Activated gamma-delta T cell treated with Interleukin-2 at 50 U/mL for 16 hours (primary cell): ENCODE data around the gene PRKCG.
A peak's percentile ranks its signal among the peaks of the same experiment; 100 is the strongest.
"Not testable (repeated sequence)": the region's sequence is repeated elsewhere in the genome, so short reads cannot be mapped to it uniquely, and the experiment has no call there.

Experiments used
- DNase-seq: peaks from one replicate; pipeline ENCODE4 v3.0.0-alpha.2; 2020

The PRKCG gene

DNA sequence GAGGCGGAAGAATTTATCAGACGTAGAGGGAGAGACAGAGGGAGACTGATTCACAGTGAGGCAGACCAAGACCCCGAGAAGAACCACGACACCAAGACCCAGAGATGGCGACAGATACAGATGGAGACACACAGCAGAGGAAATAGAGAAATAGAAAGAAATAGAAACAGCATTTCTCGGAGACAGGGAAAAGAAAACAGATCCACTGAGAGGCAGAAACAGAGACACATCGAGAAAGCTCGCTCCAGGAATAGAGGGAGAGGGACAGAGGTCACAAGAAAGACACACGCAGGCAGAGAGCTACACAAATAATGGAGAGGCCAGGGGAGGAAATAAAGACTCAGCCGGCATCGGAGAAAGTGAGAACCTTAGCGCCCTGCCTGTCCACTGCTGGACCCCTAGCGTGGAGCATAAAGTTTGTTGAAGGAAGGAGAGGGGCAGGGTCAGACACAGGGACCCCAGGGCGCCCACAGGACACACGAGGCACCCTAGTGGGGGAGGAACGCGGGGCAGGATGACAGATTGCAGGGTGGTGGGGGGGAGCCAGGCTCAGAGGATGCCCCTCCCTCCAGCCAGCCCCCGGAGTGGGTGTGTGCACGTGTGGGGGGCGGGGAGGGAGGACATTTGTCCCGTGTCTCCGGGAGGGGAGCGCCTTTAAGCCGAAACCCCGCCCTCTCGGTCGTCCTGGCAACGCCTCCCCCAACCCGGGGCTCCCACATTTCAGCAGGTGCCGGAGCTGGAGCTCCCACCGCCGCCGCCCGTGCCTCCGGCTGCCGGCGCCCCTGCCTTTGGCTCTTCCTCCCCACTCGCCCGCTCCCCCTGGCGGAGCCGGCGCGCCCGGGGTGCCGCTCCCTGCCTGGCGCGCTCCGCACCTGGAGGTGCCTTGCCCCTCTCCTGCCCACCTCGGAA lies at the start of gene PRKCG:
Gene PRKCG, plus strand, starts transcription at position 716 of the 909 bp plus-strand sequence. CDS start 298 bp downstream, outside the sequence.
- DNase-seq: peak; percentile 62

DNA sequence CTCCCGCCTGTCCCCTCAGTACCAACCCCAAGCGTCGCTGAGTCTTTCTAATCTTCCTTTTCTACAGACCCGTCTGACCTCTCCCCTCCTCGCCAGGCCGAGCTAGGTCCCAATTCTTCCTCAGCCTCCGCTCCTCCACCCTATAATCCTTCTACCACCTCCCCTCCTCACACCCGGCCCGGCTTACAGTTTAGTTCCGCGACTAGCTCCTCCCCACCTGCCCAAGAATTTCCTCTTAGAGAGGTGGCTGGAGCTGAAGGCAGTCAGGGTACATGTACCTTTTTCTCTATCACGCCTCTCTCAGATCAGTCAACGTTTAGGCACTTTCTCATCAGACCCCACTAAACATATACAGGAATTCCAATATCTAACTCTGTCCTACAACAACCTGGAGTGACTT lies 49.1 kb upstream of the PRKCG start:
- not testable (repeated sequence) for DNase-seq

DNA sequence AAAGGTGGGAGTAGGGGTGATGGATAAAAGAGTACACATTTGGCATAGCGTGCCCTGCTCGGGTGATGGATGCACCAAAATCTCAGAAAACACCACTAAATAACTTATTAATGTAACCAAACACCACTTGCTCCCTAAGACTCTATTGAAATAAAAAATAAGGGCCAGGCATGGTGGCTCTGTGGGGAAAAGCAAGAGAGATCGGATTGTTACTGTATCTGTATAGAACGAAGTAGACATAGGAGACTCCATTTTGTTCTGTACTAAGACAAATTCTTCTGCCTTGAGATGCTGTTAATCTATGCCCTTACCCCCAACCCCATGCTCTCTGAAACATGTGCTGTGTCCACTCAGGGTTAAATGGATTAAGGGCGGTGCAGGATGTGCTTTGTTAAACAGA lies 43.6 kb upstream of the PRKCG start:
- DNase-seq: not testable (repeated sequence)

DNA sequence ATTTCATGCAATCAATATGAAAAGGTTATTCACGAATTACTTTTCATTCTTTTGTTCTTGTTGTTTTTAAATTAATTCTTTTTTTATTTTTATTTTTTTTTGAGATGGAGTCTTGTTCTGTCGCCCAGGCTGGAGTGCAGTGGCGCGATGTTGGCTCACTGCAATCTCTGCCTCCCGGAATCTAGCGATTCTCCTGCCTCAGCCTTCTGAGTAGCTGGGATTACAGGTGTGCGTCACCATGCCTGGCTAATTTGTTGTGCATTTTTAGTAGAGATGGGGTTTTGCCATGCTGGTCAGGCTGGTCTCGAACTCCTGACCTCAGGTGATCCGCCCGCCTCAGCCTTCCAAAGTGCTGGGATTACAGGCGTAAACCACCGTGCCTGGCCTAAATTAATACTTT lies 41.8 kb upstream of the PRKCG start:
- DNase-seq: not testable (repeated sequence)

DNA sequence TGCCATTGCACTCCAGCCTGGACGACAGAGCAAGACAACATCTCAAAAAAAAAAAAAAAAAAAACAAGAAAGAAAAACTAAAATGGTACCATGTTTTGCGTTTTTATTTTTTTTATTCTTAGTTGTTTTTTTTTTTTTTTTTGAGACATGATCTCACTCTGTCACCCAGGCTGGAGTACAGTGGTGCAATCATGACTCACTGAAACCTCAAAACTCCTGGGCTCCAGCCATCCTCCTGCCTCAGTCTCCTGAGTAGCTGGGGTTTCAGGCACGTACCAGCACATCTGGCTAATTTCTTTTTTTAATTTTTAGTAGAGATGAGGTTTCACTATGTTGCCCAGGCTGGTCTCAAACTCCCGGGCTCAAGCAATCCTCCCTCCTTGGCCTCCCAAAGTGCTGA lies 41.1 kb upstream of the PRKCG start:
- not testable (repeated sequence) for DNase-seq

DNA sequence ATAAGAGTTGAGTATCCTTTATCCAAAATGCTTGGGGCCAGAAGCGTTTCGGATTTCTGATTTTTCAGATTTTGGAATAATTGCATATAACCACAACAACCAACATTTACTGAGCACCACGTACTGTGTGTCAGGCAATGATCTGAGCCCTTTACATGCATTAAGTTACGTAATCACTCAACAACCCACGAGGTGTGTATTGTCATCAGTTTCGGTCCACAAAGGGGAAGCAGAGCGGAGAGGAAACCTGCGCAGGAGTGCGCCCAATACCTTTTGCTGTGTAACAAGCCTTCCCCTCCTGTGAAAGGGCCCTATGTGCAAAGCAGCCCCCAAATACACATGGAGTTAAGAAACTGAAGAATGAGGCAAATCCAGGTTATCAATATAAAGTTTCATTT lies 37.1 kb upstream of the PRKCG start:
- no peak for DNase-seq

DNA sequence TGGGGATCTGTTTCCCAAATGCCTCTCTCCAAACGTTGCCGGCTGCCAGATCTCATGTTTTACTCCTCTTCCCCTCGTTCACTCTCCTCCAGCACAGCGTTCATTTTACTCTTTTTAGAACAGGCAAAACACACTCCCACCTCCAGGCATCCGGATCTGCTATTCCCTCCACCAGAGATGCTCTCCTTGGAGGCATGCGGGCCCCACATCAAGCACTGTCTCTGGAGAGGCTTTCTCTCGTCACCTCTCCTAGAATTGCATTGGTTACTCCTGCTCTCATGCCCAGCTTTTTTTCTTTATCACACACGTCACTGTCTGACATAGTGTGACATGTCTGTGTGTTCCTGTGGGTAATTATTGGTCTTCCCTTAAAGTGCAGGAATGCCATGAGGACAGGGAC lies 34.4 kb upstream of the PRKCG start:
- DNase-seq: no peak

DNA sequence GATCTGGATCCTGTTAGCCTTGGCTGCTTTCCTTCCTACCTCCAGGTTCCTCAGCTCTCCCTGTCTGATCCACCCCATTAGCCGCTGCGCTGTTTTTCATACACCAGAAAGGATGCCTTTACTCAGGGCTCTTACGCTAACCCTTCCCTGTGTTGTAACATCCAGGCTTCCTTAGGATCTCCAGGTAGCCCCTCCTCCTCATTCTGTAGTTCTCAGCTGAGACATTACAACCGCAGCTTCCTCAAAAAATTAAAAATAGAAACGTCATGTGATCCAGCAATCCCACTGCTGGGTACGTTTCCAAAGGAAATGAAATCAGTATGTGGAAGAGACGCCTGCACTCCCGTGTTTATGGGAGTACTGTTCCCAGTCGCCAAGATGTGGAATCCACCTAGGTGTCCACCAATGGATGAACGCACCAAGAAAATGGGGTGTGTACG lies 32.7 kb upstream of the PRKCG start:
- DNase-seq: no peak

DNA sequence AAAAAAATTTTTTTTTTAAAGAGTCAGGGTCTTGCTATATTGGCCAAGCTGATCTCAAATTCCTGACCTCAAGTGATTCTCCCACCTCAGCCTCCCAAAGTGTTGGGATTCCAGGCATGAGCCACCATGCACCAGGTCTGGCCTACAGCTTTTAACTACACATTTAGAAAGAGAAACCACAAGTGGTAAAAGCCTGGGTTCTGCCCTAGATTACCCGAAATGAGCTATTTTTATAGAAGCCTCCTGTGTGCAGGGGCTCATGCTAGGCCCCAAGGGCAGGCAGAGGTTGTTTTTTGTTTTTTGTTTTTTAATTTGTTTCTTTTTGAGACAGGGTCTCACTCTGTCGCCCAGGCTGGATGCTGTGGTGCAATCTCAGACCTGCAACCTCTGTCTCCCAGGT lies 28.3 kb upstream of the PRKCG start:
- DNase-seq: no peak

DNA sequence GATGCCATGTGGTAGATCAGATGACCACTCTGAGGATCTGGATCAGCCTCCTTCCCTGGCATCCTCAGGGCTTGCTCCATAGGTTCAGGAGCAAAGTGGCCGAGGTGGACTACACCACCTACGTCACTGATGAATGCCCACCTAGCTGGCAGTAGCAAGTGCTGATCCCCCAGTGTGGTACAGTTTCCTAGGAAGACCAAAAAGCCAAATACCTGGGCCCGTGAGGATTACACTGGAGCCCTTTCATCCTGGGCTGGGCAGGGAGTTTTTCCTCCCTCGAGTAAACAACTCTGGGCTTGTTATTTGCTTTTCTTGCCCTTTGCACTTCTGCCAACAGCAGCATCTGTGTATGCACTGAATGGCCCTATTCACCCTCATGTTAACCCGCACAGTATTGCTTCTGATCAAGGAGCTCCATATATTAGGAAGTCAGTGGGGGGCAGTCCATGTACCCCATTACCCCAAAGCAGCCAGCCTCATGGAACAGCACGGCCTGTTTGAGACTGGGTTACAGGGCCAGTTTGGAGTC lies 17.6 kb upstream of the PRKCG start:
- no peak for DNase-seq

DNA sequence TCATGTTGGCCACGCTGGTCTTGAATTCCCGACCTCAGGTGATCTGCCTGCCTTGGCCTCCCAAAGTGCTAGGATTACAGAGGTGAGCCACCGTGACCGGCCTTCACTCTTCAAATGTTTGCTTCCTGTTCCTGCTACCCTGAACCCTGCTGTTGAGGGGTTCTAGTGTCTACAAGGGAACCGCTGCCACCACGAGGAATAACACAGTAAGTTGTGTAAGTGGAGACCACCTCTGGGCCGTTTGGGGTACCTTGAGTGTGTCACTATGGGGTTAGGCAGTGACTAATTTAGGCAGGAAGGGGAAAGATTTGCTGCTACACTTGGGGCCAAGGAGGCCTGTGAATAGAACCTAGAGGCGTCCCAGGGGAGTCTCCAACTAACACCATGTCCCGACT lies 16.5 kb upstream of the PRKCG start:
- no peak for DNase-seq

DNA sequence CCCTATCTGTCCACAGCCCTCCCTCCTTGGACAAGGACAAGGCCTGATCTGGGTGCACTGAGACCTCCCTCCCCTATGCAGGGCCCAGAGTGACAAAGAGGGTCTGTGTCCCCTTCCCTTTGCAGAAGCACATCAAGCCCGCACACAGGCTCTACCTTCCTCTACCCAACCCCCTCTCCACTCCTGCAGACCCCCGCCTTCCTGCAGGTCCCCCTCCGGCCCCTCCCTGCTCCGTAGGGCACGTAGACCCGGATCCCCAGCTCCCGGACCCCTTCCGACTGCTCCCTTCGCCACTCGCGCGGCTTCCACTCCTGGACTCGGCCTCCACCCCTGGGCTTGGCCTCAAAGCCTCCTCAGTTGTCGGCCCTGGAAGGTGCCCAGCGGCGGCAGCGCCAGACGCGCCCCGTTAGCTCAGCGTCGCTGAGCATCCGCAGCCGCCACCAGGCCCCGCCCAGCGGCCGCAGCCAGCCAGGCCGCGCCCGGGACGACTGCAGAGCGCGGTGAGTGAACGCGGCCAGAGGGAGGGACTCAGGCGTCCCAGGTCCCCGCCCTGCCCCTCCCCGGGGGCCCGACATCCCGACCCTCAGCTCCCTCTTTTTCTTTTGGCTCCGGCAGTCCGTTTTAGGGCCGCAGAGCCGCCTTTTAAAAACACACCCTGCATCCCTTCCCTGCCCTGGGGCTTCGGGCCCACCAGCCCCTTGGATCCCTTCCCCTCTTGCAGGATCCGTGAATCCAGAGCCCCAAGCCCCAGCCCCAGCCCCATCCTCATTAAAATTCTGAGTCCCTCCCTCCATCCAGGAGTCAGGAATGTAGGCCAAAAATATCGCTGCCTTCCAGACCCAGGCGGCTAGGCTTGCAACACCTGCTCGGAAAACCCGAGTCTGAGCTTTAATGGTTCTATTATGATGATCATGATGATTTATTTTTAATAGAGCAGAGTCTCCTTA lies 15.8 kb upstream of the PRKCG start:
- peak; percentile 62 for DNase-seq

DNA sequence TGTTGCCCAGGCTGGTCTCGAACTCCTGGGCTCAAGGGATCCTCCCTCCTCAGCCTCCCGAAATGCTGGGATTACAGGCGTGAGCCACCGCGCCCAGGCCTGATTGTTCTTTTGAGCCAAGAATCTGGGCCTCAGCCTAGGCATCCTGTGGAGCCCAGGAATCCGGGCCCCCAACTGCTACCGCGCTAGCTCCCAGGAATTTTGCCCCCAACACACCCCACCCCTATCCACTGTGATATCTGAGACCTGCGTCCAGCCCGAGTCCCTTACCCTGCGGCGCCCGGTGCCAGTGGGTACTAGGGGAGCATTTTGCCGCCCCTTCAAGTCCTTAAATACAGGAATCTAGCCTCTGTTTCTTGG lies 15.2 kb upstream of the PRKCG start:
- DNase-seq: no peak

DNA sequence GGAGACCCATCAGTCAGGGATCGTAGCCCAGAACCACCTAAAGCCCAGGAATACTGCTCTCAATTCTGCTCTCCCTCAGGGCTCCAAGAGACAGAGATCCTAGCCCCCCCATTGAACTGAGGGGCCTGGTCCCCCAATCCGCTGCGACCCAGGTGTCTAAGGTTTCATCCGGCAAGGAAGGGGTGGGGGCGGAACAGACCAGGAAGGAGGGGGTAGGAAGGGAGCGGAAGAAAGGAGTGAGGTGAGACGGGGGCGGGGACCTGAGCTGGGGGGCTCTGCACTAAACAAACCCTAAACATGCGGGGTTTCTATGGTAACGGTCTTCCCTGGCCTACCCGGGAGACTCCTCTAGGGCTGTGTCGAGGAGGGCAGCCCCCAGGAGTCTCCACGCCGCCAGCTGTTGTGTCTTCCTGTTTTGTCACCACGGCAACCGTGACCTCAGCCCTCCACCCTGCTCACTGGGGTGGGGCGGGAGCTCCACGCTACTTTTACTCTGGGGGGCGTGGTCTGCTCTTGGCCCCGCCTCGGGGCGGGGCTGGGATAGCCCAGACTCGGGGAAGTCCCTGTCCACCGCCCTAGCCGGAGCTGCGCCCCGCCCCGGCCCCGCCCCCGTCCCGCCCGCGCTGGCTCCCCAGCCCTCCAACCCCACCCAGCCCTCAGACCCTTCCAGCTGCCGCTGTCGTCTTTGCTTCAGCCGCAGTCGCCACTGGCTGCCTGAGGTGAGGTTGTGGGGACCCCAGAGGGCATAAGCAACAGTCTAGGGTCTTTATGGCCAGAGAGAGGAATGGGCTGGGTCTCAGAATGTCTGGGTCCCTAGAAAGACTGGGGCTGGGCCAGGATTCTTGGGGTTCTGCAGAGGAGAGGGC lies 14.5 kb upstream of the PRKCG start, which contains the start of gene MYADM:
Gene MYADM, plus strand, starts transcription at position 659 of the 866 bp plus-strand sequence. CDS start 5,647 bp downstream, outside the sequence.
- peak; percentile 100 for DNase-seq

DNA sequence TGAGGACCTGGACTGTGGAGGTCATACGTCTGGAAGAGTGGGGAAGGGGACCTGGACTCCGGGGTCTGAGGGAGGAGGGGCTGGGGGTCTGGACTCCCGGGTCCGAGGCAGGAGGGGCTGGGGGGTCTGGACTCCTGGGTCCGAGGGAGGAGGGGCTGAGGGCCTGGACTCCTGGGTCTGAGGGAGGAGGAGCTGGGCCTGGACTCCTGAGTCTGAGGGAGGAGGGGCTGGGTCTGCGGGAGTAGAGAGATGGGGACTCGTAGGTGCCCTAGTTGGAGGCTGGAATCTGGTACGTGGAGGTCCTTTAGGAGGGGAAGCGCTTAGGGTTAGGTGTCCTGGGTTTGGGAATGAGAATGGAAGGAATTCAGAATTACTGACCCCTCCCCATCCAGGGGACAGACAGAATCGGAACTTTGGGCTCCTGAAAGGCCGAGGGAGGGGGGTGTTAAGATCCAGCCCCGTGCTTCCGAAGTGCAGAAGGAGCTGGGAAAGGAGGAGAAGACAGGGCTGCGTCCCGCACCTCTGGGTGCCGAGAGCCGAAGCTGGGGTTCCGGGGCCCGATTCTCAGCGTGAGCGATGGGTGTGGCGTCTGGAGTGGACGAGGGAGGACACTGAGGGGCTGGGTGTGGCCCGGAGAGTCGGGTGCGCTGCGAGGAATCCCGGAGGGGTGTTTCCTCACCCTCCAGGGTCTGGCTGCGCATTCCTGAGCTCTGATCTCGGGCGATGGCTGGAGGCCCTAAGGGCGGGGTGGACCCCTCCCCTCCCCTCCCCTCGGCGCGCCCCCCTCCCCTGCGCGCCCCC lies 13.7 kb upstream of the PRKCG start:
- peak; percentile 28 for DNase-seq

DNA sequence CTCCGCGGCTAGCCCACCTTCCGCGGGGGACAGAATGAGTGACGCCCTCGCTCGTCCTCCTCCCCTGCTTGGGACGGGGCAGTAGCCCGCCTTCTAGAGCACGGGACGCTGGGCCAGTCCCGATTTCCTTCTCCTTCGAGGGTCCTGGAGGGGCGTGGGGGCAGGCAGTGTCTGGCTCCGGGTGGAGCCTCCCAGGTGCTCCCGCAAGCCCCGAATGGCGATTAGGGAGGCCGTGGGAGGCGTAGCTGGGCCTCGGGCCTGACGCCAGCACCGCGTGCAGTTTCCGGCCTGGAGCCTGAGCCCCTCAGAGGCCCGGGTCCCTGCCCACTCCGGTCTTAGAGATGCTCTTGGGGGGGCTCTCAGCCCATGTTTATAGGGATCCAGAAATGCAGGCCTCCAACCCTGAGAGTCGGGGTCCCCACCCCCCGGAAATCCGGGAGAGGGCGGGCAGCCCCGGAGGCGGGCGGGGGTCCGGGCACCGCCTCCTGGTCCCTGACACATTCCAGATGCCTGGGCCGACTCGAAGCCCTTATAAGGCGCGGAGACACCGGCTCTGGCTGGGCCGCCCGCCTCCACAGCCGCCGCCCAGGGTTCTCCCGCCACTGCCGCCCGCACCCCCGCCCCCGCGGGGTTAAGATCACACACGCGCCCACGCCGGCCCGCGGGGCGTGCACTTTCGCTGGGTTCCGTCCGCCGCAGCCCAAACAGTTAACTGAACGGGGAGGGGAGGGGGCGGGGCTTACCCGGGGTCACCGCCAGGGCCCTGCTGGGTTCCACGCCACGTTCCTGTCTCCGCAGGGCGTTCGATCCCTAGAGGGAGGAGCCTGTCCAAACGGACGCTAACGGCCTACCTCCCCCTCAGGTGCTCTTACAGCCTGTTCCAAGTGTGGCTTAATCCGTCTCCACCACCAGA lies 12.8 kb upstream of the PRKCG start:
- peak; percentile 86 for DNase-seq

DNA sequence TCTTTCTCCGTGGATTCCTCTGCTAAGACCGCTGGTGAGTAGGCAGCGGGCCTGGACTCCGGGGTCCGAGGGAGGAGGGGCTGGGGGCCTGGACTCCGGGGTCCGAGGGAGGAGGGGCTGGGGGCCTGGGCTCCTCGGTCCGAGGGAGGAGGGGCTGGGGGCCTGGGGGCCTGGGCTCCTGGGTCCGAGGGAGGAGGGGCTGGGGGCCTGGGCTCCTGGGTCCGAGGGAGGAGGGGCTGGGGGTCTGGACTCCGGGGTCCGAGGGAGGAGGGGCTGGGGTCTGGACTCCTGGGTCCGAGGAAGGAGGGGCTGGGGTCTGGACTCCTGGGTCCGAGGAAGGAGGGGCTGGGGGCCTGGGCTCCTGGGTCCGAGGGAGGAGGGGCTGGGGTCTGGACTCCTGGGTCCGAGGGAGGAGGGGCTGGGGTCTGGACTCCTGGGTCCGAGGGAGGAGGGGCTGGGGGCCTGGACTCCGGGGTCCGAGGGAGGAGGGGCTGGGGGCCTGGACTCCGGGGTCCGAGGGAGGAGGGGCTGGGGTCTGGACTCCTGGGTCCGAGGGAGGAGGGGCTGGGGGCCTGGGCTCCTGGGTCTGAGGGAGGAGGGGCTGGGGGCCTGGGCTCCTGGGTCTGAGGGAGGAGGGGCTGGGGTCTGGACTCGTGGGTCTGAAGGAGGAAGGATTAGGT lies 12.1 kb upstream of the PRKCG start:
- DNase-seq: not testable (repeated sequence)

DNA sequence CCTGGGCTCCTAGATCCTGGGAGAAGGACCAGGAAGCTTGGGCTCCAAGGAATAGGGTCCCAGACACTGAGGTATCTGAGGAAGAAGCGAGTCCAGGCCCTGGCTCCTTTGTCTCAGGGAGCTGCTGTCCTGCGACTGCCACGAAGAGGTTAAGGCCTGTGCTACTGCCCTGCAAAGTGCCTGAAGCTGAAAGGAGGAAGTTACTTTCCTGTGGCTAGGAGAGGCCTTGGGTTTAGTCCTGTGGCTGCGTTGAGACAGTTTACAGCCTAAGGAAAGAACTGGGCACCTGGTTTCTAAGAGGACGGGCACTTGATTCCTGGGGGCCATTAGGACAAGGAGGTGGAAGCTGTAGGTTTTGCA lies 11.5 kb upstream of the PRKCG start:
- DNase-seq: no peak

DNA sequence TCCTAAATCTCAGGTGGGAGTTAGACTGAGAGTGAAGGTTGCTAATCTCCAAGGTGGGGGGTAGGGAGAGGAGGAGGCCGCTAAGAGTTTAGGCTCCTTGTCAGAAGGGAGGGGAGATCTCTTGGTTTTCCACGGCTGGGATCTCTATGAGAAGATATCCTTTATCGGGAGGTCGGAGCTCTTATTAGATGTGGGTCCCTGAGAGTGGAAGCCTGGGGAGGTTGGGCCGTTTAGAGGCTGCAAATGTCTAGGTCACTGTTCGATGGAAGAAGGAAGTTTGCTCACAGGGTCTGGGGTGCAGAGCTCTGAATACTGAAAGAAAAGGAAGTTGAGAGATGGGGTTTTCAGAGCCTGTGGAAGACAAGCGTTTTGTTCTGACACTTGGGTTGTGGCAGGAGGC lies 10.5 kb upstream of the PRKCG start:
- DNase-seq: no peak

DNA sequence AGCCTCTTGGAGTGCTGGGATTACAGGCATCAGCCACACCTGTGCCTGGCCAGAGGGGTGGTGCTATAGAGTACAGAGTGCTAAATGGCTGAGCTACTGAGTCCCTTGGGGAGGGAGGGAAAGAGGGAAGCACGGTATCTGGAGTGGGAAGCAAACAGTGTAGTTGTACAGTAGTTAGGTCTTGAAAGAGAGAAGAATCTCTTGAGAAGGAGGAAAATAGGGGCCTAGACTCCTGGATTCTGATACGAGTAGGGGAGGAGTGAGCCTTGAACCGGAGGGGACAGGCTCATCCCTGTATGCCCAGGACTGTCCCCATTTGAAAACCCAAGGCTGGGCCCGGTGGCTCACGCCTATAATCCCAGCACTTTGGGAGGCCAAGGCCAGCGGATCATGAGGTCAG lies 9.2 kb upstream of the PRKCG start:
- DNase-seq: no peak
